GM21825 (cell line): ENCODE measurements around the gene CALML4.

Experiments
- ATAC-seq: cut with Tn5 transposase; IDR thresholded peaks from one replicate; pipeline ENCODE4 v1.9.1; 2021; ENCODE audit warnings: mild to moderate bottlenecking, moderate library complexity; ENCODE audit not compliant: unreplicated experiment

CALML4 gene

GRCh38 chr15:68151277-68151676, 53.9 kb downstream of the CALML4 start:
- ATAC-seq: no peak

GRCh38 chr15:68150187-68150586, 54.9 kb downstream of the CALML4 start:
- no peak for ATAC-seq

- no peak for ATAC-seq
Observed at GRCh38 chr15:68149059-68149458, 56.1 kb downstream of the CALML4 start.

DNA sequence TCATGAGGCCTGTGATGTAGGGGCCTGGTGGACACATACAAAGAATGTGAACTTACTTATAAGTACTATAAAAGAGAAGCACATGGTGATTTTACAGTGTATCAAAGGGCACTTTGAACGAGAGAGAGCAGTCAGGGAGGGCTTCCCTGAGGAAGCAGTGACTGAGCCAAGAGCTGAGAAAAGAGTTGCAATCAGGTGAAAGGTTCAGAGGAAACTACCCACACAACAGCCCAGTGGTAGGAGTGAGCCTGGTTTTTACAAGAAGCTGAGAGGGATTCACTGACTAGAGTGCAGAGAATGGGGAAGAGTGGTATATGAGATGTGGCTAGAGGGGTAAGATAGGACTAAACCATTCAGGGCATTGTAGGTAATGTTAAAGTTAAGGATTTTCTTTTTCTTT, 57.1 kb downstream of the CALML4 start:
- no peak for ATAC-seq

DNA sequence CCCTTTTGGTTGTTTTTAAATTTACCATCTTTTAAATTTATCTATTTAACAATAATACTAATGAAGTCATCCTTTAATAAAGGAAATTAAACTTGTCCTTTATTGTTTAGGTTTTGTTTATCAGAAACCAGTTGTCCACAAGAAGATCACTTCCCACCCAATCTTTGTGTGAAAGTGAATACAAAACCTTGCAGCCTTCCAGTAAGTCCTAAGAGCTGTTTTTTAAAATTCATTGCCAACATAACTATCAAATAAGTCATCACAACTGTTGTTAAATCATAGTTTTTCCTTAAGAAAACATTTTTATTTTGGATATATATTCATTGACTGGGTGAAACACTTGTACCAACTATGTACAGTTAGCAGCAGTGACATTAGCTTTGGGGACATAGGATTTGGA, 59.4 kb downstream of the CALML4 start:
- no peak for ATAC-seq

DNA sequence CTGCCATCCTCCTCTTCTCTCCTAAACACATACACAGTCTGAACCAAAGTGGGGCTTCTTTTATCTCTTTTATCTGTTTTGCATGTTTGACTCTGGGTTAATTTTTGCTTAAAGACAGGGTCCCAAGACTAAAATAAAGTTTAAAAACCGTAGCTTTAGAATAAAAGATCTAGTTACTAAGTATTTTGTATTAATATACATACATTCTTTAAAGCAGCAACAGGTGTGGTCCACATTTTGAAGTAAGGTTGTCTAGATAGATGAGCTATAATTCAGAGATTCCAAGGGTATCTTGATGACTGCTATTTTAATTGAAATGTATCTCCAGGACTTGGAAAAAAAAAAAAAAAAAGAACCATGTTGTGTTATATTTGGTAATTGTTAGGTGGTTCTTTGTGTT, 61.3 kb downstream of the CALML4 start:
- ATAC-seq: no peak

- ATAC-seq: no peak
Observed at GRCh38 chr15:68143129-68143528, 62.0 kb downstream of the CALML4 start.
